Keratinocyte (primary cell): Measurements from ENCODE around the gene FGF22. TPM values are rescaled to one million over a fixed set of nuclear protein-coding genes. Genes with fewer than 3 reads are reported as not detected.

Experiments used
- DNase-seq: peaks from one replicate; pipeline ENCODE4 v3.0.0-alpha.2; 2011; ENCODE audit warnings: low read depth, missing footprints, low spot score
- FAIRE-seq: peaks from 2 replicates; lab custom pipeline; 2011; peaks lifted over from hg19 to GRCh38; lab: Jason Lieb, UNC
- H2AFZ ChIP-seq: 2 replicates; pipeline ENCODE4 v1.6.0; 2012; ENCODE audit warnings: low read length, control low read depth, inconsistent platforms; ENCODE audit not compliant: control insufficient read depth
- H3K27ac ChIP-seq: 2 replicates; pipeline ENCODE4 v1.5.1; 2011; ENCODE audit warnings: low read length; ENCODE audit not compliant: control insufficient read depth, insufficient read depth
- H3K27me3 ChIP-seq: 3 replicates; pipeline ENCODE4 v1.6.0; 2011; ENCODE audit warnings: low read length; ENCODE audit not compliant: control insufficient read depth, insufficient read depth; ENCODE audit errors: extremely low read depth
- H3K36me3 ChIP-seq, 2 experiments: 2 replicates in 1 of 2; 3 replicates in 1 of 2; pipeline ENCODE4 v1.5.1; 2011; ENCODE audit warnings: low read length in 2 of 2, mild to moderate bottlenecking in 1 of 2; ENCODE audit not compliant: control insufficient read depth in 2 of 2, insufficient read depth in 2 of 2; ENCODE audit errors: extremely low read depth in 1 of 2
- H3K4me1 ChIP-seq: 3 replicates; pipeline ENCODE4 v1.5.1; 2011; ENCODE audit warnings: low read length; ENCODE audit not compliant: control insufficient read depth, insufficient read depth; ENCODE audit errors: extremely low read depth
- H3K4me2 ChIP-seq: 3 replicates; pipeline ENCODE4 v1.6.0; 2011; ENCODE audit warnings: low read depth, low read length; ENCODE audit not compliant: control insufficient read depth, insufficient read depth; ENCODE audit errors: extremely low read depth
- H3K4me3 ChIP-seq, 3 experiments: fragments of 200-600 bp in 1 of 3; sonication (generic) in 1 of 3; 2 replicates in 2 of 3; 3 replicates in 1 of 3; pipeline ENCODE4 v1.5.1; 2011 to 2016; ENCODE audit warnings: low read length in 3 of 3, mild to moderate bottlenecking in 3 of 3, control low read depth in 2 of 3, inconsistent platforms in 1 of 3, low read depth in 1 of 3, mixed read lengths in 1 of 3, mixed run types in 1 of 3, moderate library complexity in 1 of 3; ENCODE audit not compliant: control insufficient read depth in 2 of 3, insufficient read depth in 2 of 3; ENCODE audit errors: extremely low read depth in 1 of 3
- H3K79me2 ChIP-seq: 2 replicates; pipeline ENCODE4 v1.6.0; 2012; ENCODE audit warnings: low read length; ENCODE audit not compliant: control insufficient read depth, insufficient read depth
- H3K9ac ChIP-seq: 3 replicates; pipeline ENCODE4 v1.6.0; 2011; ENCODE audit warnings: low read length; ENCODE audit not compliant: control insufficient read depth, insufficient read depth; ENCODE audit errors: extremely low read depth
- H3K9me1 ChIP-seq: 3 replicates; pipeline ENCODE4 v1.6.0; 2011; ENCODE audit warnings: low read length; ENCODE audit not compliant: control insufficient read depth, insufficient read depth; ENCODE audit errors: extremely low read depth
- H3K9me3 ChIP-seq: 2 replicates; pipeline ENCODE4 v1.5.1; 2012; ENCODE audit warnings: low read depth, low read length; ENCODE audit not compliant: control insufficient read depth
- H4K20me1 ChIP-seq: 3 replicates; pipeline ENCODE4 v1.6.0; 2011; ENCODE audit warnings: low read length; ENCODE audit not compliant: control insufficient read depth, insufficient read depth; ENCODE audit errors: extremely low read depth
- EZH2 ChIP-seq: IDR thresholded peaks from one replicate; pipeline ENCODE4 v1.6.1; 2012; ENCODE audit warnings: inconsistent platforms, mild to moderate bottlenecking, low read length, moderate library complexity
- dilution Hi-C: fragments of 300-500 bp; cut with MboI; formaldehyde crosslinking; loops from one replicate; pipeline ENCODE4 v1.7.0; 2020; ENCODE audit warnings: low sequenced_read_pairs; ENCODE audit not compliant: extremely low pct_ligation_motif_present
- polyA plus RNA-seq, 5 experiments: library from polyadenylated mRNA; depleted of rRNA in 3 of 5; stranded (reverse) in 3 of 5; stranded (forward) in 1 of 5; unstranded in 1 of 5; fragments of >200 nt; gene quantifications; 1 replicate in 1 of 5; 2 replicates in 3 of 5; 3 replicates in 1 of 5; pipeline versions ENCODE4 v1.2.1 to v1.2.3, GENCODE V29; 2011 to 2012; ENCODE audit warnings: missing spikeins in 2 of 5, low read depth in 1 of 5, low replicate concordance in 1 of 5
- TF ChIP-seq, protein P1 (sequence below), 3 experiments: IDR thresholded peaks in 1 of 3; conservative IDR thresholded peaks in 1 of 3; optimal IDR thresholded peaks in 1 of 3; 2 replicates in 2 of 3; 3 replicates in 1 of 3; pipeline versions ENCODE3 to v1.5.1; 2011; ENCODE audit warnings: low read length in 3 of 3, mild to moderate bottlenecking in 3 of 3, moderate library complexity in 2 of 3, control low read depth in 1 of 3, inconsistent platforms in 1 of 3; ENCODE audit not compliant: insufficient read depth in 2 of 3; ENCODE audit errors: extremely low read depth in 1 of 3

The FGF22 gene
- polyA plus RNA-seq, 1 donor (not counting 4 experiments of a cell fraction or from before 2014, with no cell fraction given) = not detected

DNA sequence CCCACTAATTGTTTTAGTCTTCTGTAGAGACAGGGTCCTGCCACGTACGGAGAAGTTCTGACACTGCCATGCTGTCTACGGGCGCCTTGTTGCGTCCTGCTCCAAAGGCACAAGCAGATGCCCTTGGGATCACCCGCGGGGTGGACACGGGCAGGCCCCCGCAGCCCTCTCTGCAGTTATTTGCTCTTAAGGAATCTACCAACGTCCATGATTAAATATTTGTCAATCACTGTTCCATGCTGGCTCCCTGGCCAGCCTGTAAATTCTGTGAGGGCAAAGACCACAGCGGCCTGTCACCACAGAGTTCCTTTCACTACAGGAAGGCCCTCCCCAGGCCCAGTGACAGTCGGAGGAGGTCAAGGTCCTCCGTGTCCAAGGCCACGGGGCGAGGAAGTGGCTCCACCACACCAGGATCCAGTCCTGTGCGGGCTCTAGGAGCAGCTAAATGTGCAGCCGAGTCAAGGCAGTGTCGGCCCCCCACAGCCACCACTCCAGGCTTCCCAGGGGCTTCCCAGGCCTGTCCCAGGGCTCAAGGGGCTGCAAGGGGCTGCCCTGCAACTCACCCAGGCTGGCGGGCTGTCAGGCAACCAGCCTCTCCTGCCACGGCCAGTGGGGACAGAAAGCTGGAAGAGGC, 21.2 kb downstream of the FGF22 start:
- Histone ChIP-seq H3K79me2 (peaks cover 71% of the 10 kb centered on the region), H3K27ac (peak overlapping the region; percentile 96), H4K20me1 (peaks cover 50% of the 10 kb centered on the region), H3K27me3 (no peaks in the 10 kb centered on the region), H3K36me3 (peaks cover 10 to 11% of the 10 kb centered on the region in 2 experiments), H3K9me1 (peaks cover 6% of the 10 kb centered on the region), H3K9me3 (no peaks in the 10 kb centered on the region), H3K9ac (peak overlapping the region; percentile 86), H2AFZ (no peak overlapping the region), H3K4me2 (peak overlapping the region; percentile 99), H3K4me1 (peaks cover 48% of the 10 kb centered on the region), H3K4me3 (peak overlapping the region; percentile 84 to 96 (median 85))
- DNase-seq (no peak), FAIRE-seq (no peak)
- TF ChIP-seq EZH2 = no peak
- TF ChIP-seq, protein P1, sequence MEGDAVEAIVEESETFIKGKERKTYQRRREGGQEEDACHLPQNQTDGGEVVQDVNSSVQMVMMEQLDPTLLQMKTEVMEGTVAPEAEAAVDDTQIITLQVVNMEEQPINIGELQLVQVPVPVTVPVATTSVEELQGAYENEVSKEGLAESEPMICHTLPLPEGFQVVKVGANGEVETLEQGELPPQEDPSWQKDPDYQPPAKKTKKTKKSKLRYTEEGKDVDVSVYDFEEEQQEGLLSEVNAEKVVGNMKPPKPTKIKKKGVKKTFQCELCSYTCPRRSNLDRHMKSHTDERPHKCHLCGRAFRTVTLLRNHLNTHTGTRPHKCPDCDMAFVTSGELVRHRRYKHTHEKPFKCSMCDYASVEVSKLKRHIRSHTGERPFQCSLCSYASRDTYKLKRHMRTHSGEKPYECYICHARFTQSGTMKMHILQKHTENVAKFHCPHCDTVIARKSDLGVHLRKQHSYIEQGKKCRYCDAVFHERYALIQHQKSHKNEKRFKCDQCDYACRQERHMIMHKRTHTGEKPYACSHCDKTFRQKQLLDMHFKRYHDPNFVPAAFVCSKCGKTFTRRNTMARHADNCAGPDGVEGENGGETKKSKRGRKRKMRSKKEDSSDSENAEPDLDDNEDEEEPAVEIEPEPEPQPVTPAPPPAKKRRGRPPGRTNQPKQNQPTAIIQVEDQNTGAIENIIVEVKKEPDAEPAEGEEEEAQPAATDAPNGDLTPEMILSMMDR (optimal IDR thresholded peaks at IDR 0.05 in 1 of 3, IDR thresholded peaks at IDR 0.05 in 1 of 3, conservative IDR thresholded peaks at IDR 0.05 in 1 of 3; ENCODE audit: extremely low read depth in 1 of 3, insufficient read depth in 2 of 3, low read length in 3 of 3) = no peak
- dilution Hi-C loops = no loop called here

DNA sequence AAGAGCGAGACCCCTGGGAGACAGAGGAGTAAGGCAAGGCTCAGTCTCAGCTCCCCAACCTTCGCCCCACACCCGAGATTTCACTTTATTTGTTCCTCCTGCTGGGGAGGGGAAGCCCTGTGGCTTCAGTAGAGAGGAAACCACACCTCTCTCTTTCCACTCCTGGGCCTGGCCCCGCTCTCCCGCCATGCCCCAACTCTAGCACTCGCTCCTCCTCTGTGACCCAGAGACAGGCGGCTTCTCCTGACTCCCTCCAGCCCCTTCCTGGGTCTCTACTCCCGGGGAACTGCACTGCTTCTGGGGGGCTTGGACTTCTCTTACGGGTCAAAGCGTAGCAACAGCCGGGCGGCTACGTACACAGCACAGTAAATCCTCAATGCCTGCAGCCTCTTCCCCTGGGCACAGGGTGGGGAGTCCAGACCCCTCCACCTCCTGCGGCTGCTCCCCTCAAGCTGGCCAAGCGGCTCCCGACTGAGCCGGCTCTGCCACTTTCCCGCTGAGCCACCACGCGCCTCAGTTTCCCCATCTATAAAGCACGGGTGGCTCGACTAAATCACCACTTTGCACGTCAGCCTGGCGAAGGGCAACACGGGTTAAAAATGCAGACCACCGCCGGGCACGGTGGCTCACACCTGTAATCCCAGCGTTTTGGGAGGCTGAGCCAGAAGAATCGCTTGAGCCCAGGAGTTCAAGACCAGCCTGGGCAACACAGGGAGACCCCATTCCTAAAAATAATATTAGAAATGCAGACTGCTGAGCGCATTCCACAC, 21.9 kb downstream of the FGF22 start:
- Histone ChIP-seq H3K4me3 (peak overlapping the region; percentile 84 to 96 (median 85)), H3K9me3 (no peaks in the 10 kb centered on the region), H3K4me2 (peak overlapping the region; percentile 99), H3K79me2 (peaks cover 64% of the 10 kb centered on the region), H3K36me3 (peaks cover 9 to 10% of the 10 kb centered on the region in 2 experiments), H3K27ac (peak overlapping the region; percentile 96), H2AFZ (no peak overlapping the region), H3K9ac (peak overlapping the region; percentile 86), H3K27me3 (no peaks in the 10 kb centered on the region), H3K4me1 (peaks cover 48% of the 10 kb centered on the region), H3K9me1 (peaks cover 6% of the 10 kb centered on the region), H4K20me1 (peaks cover 46% of the 10 kb centered on the region)
- DNase-seq (no peak), FAIRE-seq (peak; percentile 56)
- TF ChIP-seq, protein P1 (optimal IDR thresholded peaks at IDR 0.05 in 1 of 3, IDR thresholded peaks at IDR 0.05 in 1 of 3, conservative IDR thresholded peaks at IDR 0.05 in 1 of 3; ENCODE audit: extremely low read depth in 1 of 3, insufficient read depth in 2 of 3, low read length in 3 of 3) = no peak
- TF ChIP-seq EZH2 = no peak
- dilution Hi-C loops = no loop called here
